Amygdala (tissue), 56 donors: Measurements from ENCODE around the gene JAKMIP3.
A peak's percentile ranks its signal among the peaks of the same experiment; 100 is the strongest.

Source experiments
- DNase-seq, 56 donors: peaks; one replicate each; lab custom pipeline; 2025; lab: John Stamatoyannopoulos, UW

Gene JAKMIP3

DNA sequence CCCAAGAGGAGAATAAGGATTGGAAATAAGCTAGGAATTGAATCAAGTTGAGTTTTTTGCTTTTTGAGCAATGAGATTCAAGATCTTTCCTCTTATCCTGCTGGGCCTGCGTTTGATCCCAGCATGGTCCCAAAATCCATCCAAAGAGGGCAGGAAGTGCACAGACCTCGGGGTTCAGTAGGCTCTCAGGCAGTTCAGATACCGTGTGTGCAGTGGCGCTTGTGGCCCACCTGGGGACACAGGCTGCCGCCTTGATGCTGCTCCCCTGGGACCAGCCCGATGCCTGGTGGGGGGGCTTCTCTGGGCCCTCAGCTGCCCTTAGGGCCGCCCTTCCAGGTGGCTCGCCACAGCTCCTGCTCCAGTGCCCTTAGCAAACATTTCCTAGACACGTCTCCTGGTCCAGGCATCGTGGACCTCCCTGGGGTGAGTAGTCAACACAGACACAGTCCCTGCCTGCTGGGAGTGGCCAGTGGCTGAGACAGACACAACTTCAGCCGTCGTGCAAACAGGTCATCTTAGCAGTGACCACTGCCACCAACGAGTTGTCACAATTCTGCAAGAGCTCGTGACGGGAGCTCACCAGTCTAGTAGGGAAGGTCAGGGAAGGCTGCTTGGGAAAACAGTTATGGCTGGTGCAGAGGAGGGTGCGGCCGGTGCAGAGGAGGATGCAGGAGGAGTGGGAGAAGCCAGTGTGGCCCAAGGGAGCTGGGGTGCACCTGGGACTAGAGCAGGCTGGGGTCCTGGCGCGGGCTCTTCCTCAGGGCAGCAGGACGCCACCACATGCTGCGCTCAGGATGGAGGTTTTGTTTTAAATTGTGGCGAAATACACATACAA, 21.7 kb upstream of the JAKMIP3 start:
- DNase-seq: no peak

DNA sequence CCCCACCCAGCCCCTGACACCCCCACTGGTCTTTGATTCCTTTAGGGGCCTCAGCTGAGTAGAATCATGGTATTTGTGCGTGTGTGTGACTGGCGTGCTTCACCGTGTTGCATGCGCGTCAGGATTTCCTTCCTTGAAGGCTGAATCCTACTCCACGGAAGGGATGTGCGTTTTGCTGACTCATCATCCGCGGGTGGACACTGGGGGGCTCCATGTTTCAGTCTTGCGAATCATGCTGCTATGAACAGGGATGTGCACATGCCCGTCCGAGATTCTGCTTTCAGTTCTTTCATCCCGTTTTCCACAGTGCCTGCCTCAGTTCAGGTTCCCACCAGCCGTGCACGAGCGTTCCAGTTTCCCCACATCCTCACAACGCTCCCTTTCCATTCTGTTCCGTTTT, 20.9 kb upstream of the JAKMIP3 start:
- peak in 13 of 56 donors; percentile 13 to 51 (median 36) for DNase-seq

DNA sequence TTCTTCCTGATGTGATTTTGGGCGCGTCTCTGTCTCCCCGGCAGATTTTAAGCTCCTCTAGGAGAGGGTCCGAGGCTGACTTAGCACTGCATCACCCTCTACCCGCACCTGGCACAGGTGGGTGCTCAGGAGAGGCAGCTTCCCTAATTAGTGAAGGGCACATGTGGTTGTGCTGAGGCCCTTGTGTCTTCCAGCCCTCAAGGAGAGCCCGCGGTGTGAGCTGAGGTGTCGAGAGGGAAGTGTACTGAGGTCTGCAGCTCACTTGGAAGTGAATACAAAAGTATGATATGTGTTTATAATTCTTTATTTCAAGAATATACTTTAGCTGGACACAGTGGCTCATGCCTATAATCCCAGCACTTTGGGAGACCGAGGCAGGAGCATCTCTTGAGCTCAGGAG, 20.4 kb upstream of the JAKMIP3 start:
- no peak for DNase-seq

DNA sequence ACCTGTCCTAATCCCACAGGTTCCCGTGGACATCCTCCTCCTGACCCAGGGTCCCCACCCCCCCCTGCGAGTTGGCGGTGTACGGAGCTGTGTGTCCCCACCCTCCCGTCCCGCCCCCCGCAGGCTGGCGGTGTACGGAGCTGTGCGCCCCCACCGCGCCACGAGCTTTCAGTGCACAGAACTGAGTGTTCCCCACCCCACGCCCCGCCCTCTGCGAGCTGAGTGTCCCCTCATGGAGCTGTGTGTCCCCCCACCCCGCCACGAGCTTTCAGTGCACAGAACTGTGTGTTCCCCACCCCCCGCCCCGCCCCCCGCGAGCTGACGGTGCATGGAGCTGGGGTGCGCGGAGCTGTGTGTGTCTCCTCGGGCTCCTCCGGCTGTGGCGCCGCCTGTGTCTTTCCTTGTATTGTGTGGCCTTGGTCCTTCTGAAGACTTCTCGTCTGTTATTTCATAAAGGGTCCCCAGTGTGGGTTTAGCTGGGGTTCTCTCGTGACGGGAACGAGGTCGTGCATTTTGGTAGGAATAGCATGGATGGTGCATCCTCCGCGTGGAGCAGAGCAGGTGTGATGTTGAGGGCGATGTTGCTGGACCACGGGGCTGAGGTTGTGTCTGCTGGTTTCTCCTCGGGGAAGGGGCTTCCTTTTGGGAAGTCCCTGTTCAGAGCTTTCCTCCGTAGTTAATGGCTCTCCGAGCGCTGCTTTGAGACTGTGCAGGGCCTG, 18.0 kb upstream of the JAKMIP3 start:
- no peak for DNase-seq

DNA sequence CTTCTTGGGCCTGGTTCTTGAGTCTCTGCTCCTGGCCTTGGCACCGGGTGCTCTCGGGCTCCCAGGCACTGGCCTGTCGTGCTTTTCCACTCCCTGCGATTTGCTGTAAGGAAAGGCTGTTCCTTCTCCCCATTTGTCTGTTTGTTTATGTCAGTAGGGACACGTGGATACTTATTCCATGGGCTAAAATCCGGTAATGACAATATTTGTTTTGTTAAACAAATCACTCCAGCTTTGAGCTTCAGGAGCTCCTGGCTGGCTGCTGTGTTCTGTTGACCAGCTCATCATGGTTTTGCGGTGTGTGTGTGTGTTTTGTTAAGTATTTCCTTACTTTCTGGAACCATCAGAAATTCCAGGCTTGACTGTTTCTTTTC, 17.5 kb upstream of the JAKMIP3 start:
- DNase-seq: no peak

DNA sequence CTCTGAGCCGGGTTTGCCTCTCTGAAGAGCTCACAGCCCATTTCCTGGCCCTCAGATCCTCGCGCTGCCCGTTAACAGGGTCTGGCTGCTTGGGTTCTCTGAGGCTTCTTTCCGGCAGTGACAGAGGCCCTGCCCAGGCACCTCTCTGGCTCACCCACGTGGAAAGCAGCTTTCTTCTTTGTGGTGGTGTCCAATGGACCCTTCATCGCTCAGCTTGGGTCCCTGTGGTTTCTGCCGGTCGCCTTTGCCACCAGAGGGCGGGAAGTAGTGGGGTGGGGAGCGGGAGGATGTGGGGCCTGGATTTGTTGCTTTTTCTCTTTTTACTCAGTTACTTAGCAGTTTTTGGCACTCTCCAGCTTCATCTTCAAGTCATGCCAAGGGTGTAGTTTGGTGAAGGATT, 15.6 kb upstream of the JAKMIP3 start:
- DNase-seq: no peak

DNA sequence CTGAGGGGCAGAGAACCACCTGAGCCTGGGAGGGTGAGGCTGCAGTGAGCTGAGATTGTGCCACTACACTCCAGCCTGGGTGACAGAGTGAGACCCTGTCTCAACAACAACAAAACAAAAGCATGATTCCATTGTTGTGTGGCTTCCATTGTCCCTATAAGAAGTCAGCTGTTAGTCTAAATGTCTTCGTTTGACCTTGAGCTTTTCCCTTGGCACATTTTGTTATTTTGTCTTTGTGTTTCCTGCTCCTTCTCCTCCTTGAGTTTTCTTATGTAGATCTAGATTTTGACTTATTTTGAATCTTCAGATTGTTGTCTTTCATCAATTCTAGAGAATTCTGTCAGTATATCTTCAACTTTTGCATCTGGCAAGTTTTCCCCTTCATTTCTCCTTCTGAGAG, 13.6 kb upstream of the JAKMIP3 start:
- DNase-seq: no peak

DNA sequence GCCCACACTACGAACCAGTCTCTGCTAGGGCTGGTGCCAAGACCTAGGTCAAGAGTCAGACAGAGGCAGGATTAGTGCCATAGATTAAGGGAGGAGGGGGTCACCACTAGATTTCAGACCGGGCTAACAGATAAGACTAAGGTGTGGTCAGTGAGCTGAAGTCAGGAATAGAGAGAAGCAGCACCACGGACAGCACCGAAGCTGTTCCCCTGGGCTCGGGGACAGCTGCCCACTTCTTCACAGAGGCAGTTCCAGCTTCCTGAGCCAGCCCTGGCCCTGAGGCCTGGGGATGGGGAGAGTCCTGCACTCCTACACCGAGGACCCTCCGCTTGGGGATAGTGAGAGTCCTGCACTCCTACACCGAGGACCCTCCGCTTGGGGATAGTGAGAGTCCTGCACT, 11.2 kb upstream of the JAKMIP3 start:
- DNase-seq: no peak

DNA sequence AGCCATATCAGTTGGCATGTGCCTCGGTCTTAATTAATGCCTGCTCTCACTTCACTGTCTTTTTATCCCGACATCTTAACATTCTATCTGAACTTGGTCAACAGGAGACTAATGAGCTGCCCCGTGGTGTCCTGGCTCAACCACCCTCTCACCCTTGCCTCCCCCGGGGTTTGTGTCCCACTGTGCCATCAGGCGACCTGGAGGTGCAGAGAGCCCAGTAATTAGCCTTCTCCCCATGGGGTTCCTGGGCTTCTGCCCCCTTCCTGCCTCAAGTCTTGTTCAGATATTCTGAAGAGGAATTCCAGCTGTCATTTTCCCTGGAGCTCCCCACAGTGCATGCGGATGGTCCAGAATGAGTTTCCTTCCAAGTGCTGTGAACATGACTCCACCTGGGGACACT, 10.1 kb upstream of the JAKMIP3 start:
- no peak for DNase-seq

DNA sequence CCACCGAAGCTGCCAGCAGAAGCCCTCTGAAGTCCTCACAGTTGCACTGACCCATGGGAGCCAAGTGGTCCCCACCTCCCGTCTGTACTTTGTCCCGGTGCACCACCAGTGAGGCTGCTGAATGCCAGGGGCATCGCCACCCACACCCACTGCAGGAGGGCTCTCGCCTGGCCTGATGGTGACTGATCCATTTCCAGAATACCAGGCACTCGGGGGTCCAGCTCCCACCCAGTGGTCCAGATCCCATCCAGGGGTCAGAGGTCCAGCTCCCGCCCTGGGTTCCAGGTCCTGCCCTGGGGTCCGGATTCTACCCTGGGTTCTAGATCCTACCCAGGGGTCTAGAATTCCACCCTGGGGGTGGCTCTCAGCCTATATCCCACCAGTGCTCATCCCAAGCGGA, 9.1 kb upstream of the JAKMIP3 start:
- no peak for DNase-seq

DNA sequence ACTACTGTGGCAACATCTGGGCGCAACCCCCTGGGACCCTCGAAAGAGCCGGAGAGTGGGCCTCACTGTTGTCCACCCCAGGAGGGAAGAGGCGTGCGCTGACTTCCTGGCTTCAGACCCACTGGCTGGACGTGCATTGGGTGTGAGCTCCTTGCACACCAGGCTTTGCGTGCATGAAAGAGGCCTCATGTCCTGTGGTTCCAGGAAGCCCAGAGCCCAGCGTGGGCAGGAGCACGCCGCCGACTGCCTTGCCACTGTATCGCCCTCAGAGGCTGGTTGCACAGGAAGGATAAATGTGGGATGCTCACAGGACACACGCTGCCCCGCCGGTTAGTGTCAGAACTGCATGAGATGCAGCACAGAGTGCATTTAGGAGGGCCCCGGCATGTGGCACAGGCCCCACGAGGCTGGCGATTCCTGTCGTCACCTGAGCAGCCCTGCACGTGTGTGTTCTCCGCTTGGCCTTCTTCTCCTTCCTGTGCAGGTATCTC, 8.5 kb upstream of the JAKMIP3 start:
- DNase-seq: no peak

DNA sequence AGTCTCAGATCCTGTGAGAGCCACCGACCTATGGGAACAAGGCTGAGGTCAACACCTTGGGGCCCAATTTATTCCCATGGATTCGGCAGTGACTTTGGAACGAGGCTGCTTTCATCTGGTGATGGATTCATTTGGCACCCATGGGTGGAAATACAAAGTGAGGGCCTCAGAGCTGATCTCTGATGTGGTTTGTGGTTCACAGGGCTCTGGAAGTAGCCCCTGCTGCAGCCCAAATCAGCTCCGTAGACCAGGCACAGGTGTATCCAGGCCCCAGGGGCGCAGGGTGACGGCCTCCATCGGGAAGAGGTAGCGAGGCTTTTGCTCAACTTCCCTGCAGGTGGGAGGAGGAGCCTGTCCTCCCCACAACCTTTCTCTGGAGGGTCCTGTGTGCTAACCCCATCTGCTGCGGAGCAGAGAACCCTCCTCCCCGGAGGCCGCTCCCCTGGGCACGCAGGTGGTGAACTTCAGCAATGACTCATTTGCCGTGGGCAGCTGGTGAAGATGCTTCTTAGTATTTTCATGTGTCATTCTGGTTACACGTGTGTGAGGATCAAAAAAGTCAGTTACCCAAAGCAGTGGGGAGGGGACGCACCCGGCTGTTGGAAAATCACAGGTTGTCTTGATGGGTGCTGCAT, 7.5 kb upstream of the JAKMIP3 start:
- DNase-seq: no peak

DNA sequence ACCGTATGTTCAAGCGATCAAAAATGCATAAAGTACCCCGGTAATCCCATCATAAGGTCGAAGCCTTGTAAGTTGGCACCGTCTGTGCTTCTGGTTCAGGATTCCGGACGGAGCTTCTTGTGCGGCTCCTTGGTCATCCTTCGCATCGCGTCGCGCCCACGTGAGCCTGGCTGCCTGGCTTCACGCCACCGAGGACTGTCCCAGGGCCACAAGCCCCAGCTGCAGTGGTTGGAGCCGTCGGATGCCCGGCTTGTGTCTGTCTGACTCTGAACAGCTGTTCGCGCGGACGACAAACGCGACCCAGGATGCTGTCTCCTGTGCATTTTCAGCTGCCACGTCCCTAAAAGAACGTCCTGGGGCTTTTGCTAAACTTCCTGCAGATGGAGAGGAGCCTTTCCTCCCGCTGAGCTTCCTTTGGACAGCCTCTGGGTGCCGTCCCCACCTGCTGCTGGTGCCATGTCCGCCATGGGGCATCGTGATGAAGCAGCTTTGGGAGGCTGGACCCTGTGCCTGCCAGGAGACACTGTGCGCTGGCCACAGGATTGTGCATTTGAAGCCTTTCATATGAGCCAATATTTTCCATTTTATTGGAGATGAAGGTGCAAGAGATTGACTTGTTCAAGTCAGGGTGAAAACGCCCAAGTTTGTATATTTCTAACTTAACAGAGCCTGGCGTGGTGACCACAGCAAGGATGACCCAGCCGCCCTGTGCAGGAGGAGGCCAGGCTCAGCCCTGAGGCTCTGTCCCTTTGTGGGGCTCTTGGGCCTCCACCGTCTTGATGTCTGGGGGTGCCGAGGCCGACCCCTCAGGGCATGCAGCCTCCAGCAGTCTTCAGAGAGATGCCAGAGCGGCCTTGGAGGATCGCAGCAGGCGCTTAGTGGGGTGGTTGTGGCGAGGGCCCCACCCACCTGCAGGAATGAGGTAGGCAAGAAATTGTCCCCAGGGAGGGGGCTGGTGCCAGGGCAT, 6.7 kb upstream of the JAKMIP3 start:
- no peak for DNase-seq

DNA sequence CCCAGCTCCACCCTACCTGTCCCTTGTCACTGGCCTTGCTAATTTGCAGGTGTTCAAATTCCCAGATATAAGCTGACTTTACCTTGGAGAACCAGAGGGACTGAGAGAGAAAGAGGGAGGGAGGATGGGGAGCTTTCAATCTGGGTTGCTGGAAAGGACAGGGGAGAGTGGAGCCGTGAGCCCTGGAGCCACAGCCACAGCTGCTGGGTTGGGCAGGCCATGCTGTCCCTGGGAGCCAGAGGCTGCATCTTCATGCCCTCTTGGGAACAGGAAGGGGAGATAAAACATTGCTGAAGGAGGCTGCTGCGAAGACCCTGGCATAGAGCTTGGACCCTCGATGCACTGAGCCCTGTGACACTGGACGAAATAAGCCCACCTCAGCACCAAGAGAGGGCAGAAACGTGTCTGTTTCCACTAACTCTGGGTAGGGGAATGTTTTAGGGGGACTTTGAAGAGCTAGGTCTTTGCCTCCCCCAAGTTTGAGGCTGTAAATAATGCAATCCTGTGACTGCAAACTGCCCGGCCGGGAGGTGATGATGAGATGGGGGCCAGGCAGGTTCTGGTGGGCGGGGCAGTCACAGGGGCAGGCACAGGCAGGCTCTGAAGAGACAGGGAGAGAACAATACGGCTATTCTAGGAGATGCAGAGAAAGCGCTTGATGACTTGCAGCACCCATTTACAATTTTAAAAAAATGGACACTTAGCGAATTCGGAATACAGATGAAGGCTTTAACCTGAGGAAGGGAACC, 5.8 kb upstream of the JAKMIP3 start:
- peak in 23 of 56 donors; percentile 23 to 75 (median 55) for DNase-seq

DNA sequence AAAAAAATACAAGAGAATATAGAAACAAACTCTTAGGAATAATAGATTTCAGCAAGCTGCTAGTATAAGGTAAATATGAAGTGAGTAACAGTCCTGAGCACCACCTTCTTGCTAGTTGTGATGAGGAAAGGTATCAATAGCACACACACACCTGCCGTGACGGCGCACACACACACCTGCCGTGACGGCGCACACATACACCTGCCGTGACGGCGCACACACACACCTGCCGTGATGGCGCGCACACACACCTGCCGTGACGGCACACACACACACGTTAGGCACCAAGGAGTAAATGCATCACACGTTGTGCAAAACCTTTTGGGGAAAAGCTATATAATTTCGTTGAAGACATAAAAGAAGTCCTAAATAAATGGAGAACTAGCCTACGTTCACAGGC, 4.7 kb upstream of the JAKMIP3 start:
- DNase-seq: no peak

DNA sequence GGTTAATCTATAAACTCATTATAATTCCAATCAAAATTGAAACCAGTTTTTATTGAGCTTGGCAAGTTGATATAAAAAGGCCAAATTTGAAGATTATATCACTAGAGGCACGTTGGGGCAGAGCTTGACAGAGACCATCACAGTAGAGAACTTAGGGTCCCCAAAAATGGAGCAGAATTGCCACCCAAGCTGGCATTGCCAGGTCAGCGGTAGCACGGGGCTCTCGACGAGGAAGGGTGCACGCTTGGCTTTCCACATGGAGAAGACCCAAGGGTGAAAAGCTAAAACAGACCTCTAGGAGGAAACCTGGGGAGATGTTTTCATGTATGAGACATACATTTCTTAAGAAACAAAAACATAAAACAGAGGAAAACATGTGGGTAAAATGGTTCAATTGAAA, 4.3 kb upstream of the JAKMIP3 start:
- no peak for DNase-seq

DNA sequence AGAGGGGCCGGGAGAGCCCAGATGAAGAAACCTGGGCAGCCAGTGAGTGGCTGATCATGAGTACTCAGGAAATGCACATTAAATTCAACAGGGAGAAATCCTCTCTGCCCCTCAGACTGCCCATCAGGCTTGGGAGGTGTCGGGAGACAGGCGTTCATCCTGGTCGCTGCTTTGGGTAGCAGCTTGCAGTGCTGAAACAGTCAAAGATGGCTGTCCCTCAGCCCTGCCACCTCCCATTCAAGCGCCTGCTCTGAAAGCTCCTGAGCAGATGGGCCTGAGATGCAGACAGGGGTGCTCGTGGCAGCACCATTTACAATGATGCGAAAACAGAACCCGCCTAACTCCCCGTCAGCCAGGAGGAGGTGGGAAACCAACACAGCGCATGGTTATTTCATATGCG, 3.6 kb upstream of the JAKMIP3 start:
- no peak for DNase-seq

DNA sequence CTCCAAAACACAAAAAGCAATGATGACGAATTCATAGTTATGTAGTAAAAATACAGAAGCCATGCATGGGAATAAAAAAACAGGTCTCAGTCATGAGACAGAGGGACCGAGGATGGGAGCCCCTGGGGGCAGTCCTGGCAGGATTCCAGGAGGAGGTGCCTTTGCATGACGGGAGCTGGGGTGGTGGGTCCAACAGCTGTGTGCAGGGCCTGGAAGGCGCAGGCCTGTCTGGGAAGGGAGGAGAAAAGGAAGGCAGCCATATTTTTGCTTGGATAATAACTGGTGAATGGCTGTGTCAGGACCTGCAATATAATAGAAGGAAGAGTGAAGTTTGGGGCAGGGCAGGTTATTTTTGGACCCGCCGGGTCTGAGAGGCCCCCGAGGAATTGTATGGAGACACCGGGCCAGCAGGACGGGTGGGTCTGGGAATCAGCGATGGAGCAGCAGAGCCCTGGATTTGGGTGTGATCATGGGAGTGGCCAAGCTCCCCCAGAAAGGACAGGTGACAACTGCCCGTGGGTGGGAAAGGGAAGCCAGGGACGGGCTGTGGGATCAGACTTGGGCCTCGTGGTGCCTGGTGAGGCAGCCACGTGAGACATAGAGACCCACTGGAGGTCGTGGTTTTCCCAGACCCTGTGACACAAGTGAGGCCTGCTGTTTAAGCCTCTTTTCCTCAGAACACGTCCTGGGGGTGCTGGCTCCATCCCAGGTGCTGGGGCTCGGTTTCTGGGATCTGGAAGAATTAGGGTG, 2.9 kb upstream of the JAKMIP3 start:
- no peak for DNase-seq

DNA sequence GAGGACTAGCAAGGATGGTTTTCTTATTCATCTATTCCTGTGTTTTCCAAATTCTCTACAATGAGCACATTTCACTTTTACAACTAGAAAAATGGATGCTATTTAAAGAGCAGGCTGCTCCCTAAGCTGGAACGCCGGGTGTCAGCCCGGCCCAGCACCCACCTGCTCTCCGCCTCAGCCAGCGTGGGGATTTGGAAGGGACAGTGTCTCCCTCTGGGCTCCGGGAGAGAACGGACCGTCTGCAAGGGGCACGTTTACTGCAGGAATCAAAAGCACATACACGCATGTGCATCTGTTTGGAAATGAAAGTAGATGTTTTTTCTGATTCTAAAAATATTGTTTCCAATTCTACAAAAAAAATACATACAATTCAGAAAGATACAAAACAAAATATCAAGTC, 2.3 kb upstream of the JAKMIP3 start:
- peak in 14 of 56 donors; percentile 17 to 49 (median 36) for DNase-seq
